Neuron (in vitro differentiated cells): ENCODE data around the gene ITLN1.
"Not testable (repeated sequence)": the region's sequence is repeated elsewhere in the genome, so short reads cannot be mapped to it uniquely, and the experiment has no call there.

Experiments used
- H2AFZ ChIP-seq: one replicate; pipeline ENCODE4 v1.6.1; 2013; ENCODE audit warnings: low read depth, mild to moderate bottlenecking, inconsistent platforms, low read length, moderate library complexity
- H3K27me3 ChIP-seq: one replicate; pipeline ENCODE4 v1.6.1; 2013; ENCODE audit warnings: low read length; ENCODE audit not compliant: insufficient read depth
- H3K36me3 ChIP-seq: one replicate; pipeline ENCODE4 v1.6.1; 2013; ENCODE audit warnings: low read length; ENCODE audit not compliant: insufficient read depth
- H3K4me1 ChIP-seq: one replicate; pipeline ENCODE4 v1.6.1; 2013; ENCODE audit warnings: low read length; ENCODE audit not compliant: insufficient read depth
- H3K4me3 ChIP-seq: 2 replicates; pipeline ENCODE4 v1.5.1; 2013; ENCODE audit warnings: mild to moderate bottlenecking, low read length, moderate library complexity
- H3K9me3 ChIP-seq: one replicate; pipeline ENCODE4 v1.6.1; 2013; ENCODE audit warnings: low read length

The ITLN1 gene

DNA sequence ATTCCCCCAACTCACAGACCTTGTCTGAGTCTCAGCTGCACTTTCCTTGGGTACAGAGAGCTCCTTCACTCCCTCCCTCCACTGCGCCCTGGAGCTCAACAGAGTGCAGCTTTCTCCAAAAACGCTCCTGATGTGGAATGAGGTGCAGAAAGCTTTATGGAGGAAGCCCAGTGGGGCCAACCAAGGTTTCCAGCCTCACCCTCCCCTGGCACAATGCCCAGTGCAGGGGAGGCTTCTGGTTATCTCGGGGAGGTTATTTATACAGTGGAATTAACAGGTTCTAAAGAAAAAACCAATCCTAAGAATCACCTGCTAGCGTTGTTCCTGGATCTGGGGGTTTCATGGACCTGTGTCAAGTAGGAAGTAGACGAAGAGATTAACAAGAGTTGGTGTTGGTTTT, at the start of gene ITLN1:
ITLN1 (minus strand) TSS at position 139 of the 400 bp plus-strand sequence. CDS start 303 bp downstream, outside the sequence.
- H3K4me1 ChIP-seq, result no peaks in the 10 kb centered on the region
- H2AFZ ChIP-seq, result no peak within 1 kb of the TSS
- H3K9me3 ChIP-seq, result no peaks in the 10 kb centered on the region
- H3K4me3 ChIP-seq, result no peak within 1 kb of the TSS
- H3K36me3 ChIP-seq, result no peaks in the 10 kb centered on the region
- H3K27me3 ChIP-seq, result no peaks in the 10 kb centered on the region

DNA sequence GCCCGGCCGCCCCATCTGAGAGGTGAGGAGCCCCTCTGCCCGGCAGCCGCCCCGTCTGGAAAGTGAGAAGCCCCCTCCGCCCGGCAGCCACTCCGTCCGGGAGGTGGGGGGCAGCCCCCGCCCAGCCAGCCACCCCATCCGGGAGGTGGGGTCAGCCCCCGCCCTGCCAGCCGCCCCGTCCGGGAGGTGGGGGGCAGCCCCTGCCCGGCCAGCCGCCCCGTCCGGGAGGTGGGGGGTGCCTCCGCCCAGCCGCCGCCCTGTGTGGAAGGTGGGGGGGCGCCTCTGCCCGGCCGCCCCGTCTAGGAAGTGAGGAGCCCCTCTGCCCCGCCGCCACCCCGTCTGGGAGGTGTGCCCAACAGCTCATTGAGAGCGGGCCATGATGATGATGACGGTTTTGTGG, 48.3 kb upstream of the ITLN1 start:
- not testable (repeated sequence) for H3K4me3 ChIP-seq, H2AFZ ChIP-seq, H3K27me3 ChIP-seq, H3K36me3 ChIP-seq, H3K9me3 ChIP-seq, H3K4me1 ChIP-seq

DNA sequence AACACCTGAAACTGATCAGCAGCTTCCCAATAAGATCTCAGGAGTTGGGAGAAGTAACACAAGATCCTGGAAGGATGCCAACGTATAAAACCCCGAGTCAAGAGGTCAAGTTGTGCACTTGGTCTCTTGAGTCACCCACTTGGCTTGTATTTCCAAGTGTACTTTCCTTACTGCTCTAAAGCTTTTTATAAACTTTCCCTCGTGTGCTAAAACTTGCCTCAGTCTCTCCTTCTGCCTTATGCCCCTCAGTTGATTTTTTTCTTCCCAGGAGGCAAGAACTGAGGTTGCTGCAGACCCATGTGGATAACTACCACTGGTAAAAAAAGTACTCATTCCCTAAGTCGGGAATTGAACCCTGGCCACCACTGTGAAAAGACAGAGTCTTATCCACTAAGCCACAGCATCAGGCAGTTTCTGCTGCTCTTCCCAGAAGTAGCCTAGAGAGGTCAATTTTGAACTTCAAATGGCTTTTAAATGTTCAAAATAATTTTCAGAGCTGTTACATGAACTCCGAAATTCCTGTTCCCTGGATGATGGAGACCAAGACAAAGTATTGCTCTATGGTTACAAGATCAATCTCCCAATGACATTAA, 40.8 kb upstream of the ITLN1 start:
- Histone ChIP-seq H3K27me3 (peaks cover 2% of the 10 kb centered on the region), H2AFZ (no peak overlapping the region), H3K4me3 (no peak overlapping the region), H3K9me3 (no peaks in the 10 kb centered on the region), H3K36me3 (no peaks in the 10 kb centered on the region), H3K4me1 (no peaks in the 10 kb centered on the region)

DNA sequence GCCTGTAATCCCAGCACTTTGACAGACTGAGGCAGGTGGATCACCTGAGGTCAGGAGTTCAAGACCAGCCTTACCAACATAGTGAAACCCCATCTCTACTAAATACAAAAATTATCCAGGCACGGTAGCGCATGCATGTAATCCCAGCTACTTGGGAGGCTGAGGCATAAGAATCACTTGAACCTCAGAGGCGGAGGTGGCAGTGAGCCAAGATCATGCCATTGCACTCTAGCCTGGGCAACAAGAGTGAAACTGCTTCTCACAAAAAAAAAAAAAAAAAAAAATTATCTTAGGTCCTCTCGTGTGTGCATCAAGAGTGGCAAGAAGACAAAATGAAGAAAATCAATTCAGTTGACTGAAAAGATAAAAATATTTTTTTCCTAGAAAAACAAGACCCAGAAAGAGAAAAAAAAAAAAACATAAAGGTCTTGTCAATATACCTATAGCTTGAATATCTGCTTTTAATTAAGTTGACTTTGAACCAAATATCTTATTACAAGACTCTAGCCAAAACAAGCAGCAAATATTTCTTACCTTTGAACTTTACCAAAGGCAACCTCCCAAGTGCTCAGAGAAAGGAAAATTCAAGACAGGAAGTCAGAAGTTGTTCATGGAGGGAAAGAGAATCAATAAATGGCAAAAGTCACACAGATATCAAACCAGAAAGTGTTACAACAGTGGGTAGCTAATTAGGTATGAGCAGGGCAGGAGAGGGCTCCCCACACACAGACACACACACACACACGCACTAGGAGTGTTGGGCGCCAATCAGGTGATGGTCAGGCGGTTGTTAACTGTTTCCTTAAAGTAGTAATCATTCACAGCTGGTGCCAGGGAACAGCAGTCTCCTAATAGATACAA, 40.0 kb upstream of the ITLN1 start:
- Histone ChIP-seq H3K4me1 (no peaks in the 10 kb centered on the region), H3K27me3 (no peaks in the 10 kb centered on the region), H3K36me3 (no peaks in the 10 kb centered on the region), H2AFZ (no peak overlapping the region), H3K9me3 (no peaks in the 10 kb centered on the region), H3K4me3 (no peak overlapping the region)

DNA sequence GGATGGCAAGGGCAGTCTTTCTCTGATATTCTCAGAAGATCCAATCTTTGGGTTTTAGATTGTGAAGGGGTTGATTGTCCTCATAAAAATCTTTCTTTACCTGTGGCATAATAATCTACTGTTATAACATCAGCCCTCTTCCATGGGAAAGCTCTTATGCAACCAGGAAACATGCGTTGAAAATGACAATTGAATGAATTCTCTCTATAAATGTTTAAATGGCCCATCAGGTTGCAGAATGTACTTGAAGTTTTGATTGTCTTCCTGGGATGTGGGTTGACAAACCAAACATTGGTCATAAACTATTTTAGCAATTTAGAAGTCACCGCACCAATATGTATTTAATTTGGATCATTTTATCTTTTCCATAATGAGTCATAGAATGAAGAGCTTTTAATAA, 31.7 kb upstream of the ITLN1 start:
- Histone ChIP-seq H3K4me1 (no peaks in the 10 kb centered on the region), H3K36me3 (no peaks in the 10 kb centered on the region)

DNA sequence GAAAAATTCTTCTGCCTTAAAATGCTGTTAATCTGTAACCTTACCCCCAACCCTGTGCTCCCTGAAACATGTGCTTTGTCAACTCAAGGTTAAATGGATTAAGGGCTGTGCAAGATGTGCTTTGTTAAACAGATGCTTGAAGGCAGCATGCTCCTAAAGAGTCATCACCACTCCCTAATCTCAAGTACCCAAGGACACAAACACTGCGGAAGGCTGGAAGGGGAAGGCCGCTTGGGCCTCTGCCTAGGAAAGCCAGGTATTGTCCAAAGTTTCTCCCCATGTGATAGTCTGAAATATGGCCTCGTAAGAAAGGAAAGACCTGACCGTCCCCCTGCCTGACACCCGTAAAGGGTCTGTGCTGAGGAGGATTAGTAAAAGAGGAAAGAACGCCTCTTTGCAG, 28.2 kb upstream of the ITLN1 start:
- not testable (repeated sequence) for H3K27me3 ChIP-seq, H3K4me1 ChIP-seq, H3K36me3 ChIP-seq, H2AFZ ChIP-seq, H3K9me3 ChIP-seq, H3K4me3 ChIP-seq

More for the DNA sequence above, 31.7 kb upstream of the ITLN1 start:
- Histone ChIP-seq H3K4me3 (no peak overlapping the region), H2AFZ (no peak overlapping the region), H3K9me3 (no peaks in the 10 kb centered on the region), H3K27me3 (peaks cover 2% of the 10 kb centered on the region)

DNA sequence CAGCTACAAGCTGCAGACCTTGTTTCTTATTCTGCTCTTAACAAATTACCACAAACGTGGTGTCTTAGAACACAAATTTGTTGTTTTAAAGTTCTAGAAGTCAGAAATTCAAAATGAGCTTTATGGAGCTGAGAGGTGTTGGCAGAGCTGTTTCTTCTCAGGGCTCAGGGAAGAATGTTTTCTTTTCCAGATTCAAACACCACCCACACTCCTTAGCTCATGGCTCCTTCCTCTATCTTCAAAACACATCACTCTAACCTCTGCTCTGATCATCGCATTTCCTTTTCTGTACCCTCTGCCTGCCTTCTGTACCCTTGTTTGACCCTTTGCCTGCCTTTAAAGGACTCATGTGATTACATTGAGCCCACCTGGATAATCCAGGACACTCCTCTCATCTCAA, 26.9 kb upstream of the ITLN1 start:
- Histone ChIP-seq H3K9me3 (no peaks in the 10 kb centered on the region), H3K36me3 (no peaks in the 10 kb centered on the region), H3K4me3 (no peak overlapping the region)

DNA sequence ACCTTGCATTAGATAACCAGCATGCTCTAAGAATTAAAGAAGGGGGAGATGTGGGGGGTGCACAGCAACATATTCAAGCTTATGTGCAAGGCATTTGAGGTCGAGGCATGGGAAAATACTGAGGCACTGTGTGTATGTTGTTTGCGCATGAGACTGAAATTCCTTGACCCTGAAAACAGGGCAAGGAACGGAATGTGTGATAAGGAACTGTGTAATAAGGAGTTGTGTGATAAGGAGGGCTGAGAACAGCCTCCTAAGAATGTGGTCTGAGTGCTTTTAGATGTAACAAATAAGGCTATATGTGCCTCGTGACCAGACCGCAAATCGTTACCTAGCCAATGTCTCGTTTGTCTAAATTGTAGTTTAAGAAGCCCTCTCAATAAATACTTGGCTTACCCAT, 26.5 kb upstream of the ITLN1 start:
- H3K27me3 ChIP-seq, result peaks cover 2% of the 10 kb centered on the region
- no peak overlapping the region for H2AFZ ChIP-seq
- no peak overlapping the region for H3K4me3 ChIP-seq
- no peaks in the 10 kb centered on the region for H3K9me3 ChIP-seq
- no peaks in the 10 kb centered on the region for H3K4me1 ChIP-seq
- H3K36me3 ChIP-seq, result no peaks in the 10 kb centered on the region

More for the DNA sequence above, 26.9 kb upstream of the ITLN1 start:
- peaks cover 2% of the 10 kb centered on the region for H3K27me3 ChIP-seq
- H3K4me1 ChIP-seq, result no peaks in the 10 kb centered on the region
- H2AFZ ChIP-seq, result no peak overlapping the region

DNA sequence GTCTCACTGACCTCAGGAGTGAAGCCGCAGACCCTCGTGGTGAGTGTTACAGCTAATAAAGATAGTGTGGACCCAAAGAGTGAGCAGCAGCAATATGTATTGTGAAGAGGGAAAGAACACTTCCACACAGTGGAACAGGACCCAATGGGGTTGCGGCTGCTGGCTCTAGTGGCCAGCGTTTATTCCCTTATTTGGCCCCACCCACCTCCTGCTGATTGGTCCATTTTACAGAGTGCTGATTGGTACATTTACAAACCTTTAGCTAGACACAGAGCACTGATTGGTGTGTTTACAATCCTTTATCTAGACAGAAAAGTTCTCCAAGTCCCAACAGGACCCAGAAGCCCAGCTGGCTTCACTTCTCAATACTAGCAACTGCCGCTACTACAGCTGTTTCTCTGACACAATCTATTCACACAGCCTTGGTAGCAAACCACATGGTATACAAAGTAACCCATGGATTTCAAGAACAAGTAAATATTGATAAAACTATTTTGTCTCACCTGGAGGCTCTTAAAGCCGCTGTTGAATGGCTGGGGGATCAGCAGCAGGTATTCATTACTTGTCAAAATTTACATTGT, 25.3 kb upstream of the ITLN1 start:
- Histone ChIP-seq H3K9me3 (no peaks in the 10 kb centered on the region), H3K27me3 (no peaks in the 10 kb centered on the region), H3K36me3 (no peaks in the 10 kb centered on the region), H3K4me1 (no peaks in the 10 kb centered on the region), H3K4me3 (no peak overlapping the region), H2AFZ (no peak overlapping the region)

DNA sequence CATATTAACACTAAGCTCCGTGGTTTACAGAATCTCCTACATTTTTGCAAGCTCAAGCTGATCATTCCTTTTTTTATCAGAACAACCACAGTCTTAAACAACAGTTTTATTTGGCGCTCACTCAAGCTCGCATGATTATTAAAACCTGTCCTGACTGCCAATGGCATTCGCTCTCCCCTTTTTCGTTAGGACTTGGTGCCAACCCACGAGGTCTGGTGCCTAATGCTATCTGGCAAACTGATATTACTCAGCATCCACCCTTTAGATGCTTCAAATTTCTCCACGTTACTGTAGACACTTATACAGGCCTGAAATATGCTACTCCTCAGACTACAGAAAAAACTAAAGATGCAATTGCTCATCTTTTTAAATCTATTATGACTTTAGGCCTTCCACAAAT, 23.0 kb upstream of the ITLN1 start:
- Histone ChIP-seq H3K27me3 (no peaks in the 10 kb centered on the region), H3K4me1 (no peaks in the 10 kb centered on the region), H3K4me3 (no peak overlapping the region), H2AFZ (no peak overlapping the region), H3K9me3 (no peaks in the 10 kb centered on the region), H3K36me3 (no peaks in the 10 kb centered on the region)

DNA sequence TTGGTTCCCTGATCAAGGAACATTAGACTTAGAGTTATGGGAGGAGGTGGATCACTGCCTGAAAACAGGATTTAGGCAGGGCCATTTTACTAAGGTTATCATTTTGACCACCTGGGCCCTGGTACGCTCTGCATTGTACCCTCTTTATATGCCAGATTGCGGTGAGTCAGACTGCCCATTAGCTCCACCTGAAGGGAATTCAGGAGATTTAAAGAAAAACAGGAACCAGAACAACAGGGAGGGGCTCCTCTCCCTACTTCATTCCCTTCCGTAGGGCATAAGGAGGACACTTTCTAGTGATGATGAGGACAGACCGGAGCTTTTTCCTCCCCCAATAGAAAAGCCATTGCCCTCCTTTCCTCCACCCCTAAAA, 20.6 kb upstream of the ITLN1 start:
- H3K36me3 ChIP-seq, result no peaks in the 10 kb centered on the region
- no peaks in the 10 kb centered on the region for H3K27me3 ChIP-seq
- no peaks in the 10 kb centered on the region for H3K4me1 ChIP-seq
- no peak overlapping the region for H2AFZ ChIP-seq
- H3K9me3 ChIP-seq, result no peaks in the 10 kb centered on the region
- no peak overlapping the region for H3K4me3 ChIP-seq

DNA sequence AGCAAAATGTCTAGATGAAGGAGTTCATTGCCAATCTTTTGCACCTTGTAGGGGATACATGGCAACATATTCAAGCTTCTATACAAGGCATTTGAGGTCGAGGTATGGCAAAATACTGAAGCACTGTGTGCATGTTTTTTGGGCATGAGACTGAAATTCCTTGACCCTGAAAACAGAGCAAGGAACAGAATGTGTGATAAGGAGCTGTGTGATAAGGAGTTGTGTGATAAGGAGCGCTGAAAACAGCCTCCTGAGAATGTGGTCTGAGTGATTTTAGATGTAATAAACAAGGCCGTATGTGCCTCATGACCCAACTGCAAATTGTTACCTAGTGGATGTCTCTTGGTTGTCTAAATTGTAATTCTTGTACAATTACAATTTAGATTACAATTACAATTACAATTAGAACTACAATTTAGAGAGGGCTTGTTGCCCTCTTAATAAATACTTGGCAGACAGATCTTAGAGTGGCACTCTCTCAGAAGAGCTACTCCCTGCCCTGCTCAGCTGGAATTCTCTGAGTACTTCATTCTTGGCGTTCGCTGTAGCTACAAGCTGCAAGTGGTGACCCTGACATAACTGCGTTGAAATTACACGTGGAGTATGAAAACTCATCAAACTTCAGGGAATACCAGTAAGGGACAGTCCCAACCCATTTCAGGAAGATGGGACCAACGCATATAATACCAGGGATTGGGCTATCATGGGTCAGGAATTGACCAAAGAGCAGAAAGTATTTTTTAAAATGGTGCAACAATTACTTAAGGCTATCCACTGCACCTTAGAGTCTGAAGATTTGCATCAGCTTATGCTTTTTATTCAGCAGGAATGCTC, 20.0 kb upstream of the ITLN1 start:
- no peaks in the 10 kb centered on the region for H3K9me3 ChIP-seq
- H3K27me3 ChIP-seq, result no peaks in the 10 kb centered on the region
- no peaks in the 10 kb centered on the region for H3K4me1 ChIP-seq
- no peak overlapping the region for H2AFZ ChIP-seq
- H3K36me3 ChIP-seq, result no peaks in the 10 kb centered on the region
- no peak overlapping the region for H3K4me3 ChIP-seq

DNA sequence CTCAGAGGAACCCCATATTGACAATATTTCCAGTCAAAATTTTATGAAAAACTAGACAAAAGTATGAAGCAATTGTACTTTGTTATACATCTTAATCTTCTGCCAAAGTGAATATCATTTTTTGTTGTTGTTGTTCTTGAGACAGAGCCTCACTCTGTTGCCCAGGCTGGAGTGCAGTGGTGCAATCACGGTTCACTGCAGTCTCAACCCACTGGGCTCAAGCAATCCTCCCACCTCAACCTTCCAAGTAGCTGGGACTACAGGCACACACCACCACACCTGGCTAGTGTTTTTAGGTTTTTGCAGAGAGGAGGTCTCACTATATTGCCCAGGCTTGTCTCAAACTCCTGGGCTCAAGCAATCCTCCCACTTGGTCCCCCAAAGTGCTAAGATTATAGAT, 17.3 kb upstream of the ITLN1 start:
- H3K4me3 ChIP-seq, H3K27me3 ChIP-seq, H3K9me3 ChIP-seq, H3K4me1 ChIP-seq, H2AFZ ChIP-seq, H3K36me3 ChIP-seq: not testable (repeated sequence)
